Prostate gland (tissue), 2 donors: ENCODE measurements around the gene SLC25A13. TPM values are rescaled to one million over a fixed set of nuclear protein-coding genes. Genes with fewer than 3 reads are reported as not detected.

ENCODE experiments used
- DNase-seq: peaks from one replicate; pipeline ENCODE4 v3.0.0-alpha.2; 2019; ENCODE audit warnings: low spot score
- H3K27ac ChIP-seq, 2 donors: fragments of 200-600 bp; sonication (generic); 2 replicates each; pipeline ENCODE4 v1.5.1; 2017 to 2019
- H3K27me3 ChIP-seq: fragments of 200-600 bp; sonication (generic); replicated peaks from 2 replicates; pipeline ENCODE4 v1.5.1; 2019; ENCODE audit not compliant: insufficient read depth
- H3K36me3 ChIP-seq, 2 donors: fragments of 200-600 bp; sonication (generic); 1 replicate in 1 of 2; 2 replicates in 1 of 2; pipeline versions ENCODE4 v1.5.1 to v1.8.1; 2017 to 2019
- H3K4me1 ChIP-seq: fragments of 200-600 bp; sonication (generic); replicated peaks from 2 replicates; pipeline ENCODE4 v1.5.1; 2019
- H3K4me3 ChIP-seq, 2 donors: fragments of 200-600 bp; sonication (generic); 2 replicates each; pipeline ENCODE4 v1.5.1; 2017 to 2019
- H3K9me3 ChIP-seq: fragments of 200-600 bp; sonication (generic); 2 replicates; pipeline ENCODE4 v1.5.1; 2017
- POLR2A ChIP-seq: fragments of 450-650 bp; IDR thresholded peaks from one replicate; pipeline ENCODE4 v1.6.1; 2016; ENCODE audit warnings: antibody characterized with exemption, mild to moderate bottlenecking
- POLR2AphosphoS5 ChIP-seq: sonication (generic); formaldehyde crosslinking; IDR thresholded peaks from one replicate; pipeline ENCODE4 v1.6.1; 2017; ENCODE audit warnings: antibody characterized with exemption
- WGBS: methylation state at CpG from one replicate; pipeline ENCODE4 v1.1.5; 2018; 5-methylcytosine and 5-hydroxymethylcytosine counted together
- intact Hi-C: fragments of 100-400 bp; cut with DNase I; formaldehyde crosslinking; loops from one replicate; pipeline ENCODE4 v1.14.2; 2022
- total RNA-seq, 2 donors: library from RNA; depleted of rRNA; stranded (reverse); fragments of >200 nt; gene quantifications; one replicate each; pipeline ENCODE4 v1.1.0, GENCODE V29; 2016
- TF ChIP-seq, protein P1 (sequence below), 4 experiments: fragments of 200-600 bp in 2 of 4; fragments of 450-650 bp in 2 of 4; sonication (generic) in 2 of 4; IDR thresholded peaks; 1 replicate in 3 of 4; 2 replicates in 1 of 4; pipeline ENCODE4 v1.5.1; 2016 to 2019; ENCODE audit warnings: antibody characterized with exemption in 4 of 4, mild to moderate bottlenecking in 2 of 4, moderate library complexity in 2 of 4

Gene SLC25A13
- total RNA-seq, 2 donors from 2014 or later, result 14.4 to 41.6 TPM

DNA sequence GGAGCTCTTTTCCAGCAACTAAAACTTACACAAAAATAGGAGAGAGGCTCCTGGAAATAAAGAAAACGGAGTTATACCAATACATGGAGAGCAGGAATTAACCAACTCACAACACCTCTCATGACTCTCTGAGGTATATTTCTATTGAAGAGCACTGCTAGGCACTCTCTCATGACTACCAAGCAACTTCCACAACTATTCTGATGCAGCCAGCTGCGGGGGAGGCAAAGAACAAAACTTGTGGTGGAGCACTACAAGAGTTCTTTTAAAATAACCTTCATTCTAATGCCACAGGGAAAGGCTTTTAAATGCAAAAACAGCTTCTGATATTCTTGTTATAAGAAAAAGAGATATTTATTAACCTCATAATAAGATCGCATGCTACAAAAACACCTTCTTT is 140.7 kb downstream of the SLC25A13 start:
- no peak overlapping the region for H3K27ac ChIP-seq
- TF ChIP-seq POLR2A (no peak), POLR2AphosphoS5 (no peak)
- TF ChIP-seq, protein P1, sequence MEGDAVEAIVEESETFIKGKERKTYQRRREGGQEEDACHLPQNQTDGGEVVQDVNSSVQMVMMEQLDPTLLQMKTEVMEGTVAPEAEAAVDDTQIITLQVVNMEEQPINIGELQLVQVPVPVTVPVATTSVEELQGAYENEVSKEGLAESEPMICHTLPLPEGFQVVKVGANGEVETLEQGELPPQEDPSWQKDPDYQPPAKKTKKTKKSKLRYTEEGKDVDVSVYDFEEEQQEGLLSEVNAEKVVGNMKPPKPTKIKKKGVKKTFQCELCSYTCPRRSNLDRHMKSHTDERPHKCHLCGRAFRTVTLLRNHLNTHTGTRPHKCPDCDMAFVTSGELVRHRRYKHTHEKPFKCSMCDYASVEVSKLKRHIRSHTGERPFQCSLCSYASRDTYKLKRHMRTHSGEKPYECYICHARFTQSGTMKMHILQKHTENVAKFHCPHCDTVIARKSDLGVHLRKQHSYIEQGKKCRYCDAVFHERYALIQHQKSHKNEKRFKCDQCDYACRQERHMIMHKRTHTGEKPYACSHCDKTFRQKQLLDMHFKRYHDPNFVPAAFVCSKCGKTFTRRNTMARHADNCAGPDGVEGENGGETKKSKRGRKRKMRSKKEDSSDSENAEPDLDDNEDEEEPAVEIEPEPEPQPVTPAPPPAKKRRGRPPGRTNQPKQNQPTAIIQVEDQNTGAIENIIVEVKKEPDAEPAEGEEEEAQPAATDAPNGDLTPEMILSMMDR (IDR thresholded peaks at IDR 0.05), result no peak
- H3K36me3 ChIP-seq, result no peaks in the 10 kb centered on the region
- H3K4me1 ChIP-seq, result no peaks in the 10 kb centered on the region
- no peaks in the 10 kb centered on the region for H3K9me3 ChIP-seq
- H3K4me3 ChIP-seq, result no peak overlapping the region
- DNase-seq, result no peak
- intact Hi-C loops, result no loop called here
- no peaks in the 10 kb centered on the region for H3K27me3 ChIP-seq
- 92% methylated on average over 3 of the region's 3 CpGs for WGBS

DNA sequence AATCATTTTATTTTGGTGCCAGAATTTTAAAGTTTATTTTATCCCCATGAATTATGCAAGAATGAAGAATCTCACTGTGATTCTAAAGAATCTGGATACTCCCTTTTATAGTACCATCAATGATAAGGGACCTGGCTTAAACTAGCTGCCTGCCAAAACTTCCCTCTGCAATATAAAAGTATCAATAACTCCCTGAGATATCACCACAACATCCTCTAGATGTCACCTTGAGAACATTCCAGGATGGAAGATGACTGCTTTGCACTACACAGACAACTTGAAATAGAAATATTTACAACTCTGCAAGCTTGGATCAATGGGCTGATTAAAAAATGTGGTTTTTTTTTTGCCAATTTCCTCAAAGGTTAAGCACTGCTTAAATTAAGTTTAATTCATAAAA is 142.1 kb downstream of the SLC25A13 start:
- intact Hi-C loops, result no loop called here
- Histone ChIP-seq H3K27ac (no peak overlapping the region), H3K4me1 (no peaks in the 10 kb centered on the region), H3K27me3 (no peaks in the 10 kb centered on the region), H3K36me3 (peaks cover 0 to 2% of the 10 kb centered on the region in 2 donors), H3K4me3 (no peak overlapping the region), H3K9me3 (no peaks in the 10 kb centered on the region)
- DNase-seq, result no peak
- TF ChIP-seq POLR2AphosphoS5 (no peak), POLR2A (no peak)
- TF ChIP-seq, protein P1 (IDR thresholded peaks at IDR 0.05), result no peak

DNA sequence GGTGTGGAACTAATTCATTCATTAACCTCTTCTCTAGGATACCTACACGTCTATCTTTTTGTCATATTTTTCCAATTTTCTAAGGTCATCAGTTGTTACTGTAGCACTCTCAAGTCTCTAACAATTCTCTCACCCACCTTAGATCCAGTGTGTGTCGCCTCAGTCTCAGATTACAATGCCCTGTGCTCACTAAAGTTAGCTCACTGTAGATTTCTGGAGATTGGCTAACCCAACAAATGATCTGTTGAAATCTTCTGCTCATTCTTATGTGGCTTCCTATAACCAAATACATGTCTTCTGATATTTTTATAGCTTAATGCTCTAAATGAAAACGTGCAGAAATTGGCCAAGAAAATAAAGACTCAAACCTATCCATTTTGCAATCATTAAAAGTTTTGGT is 142.6 kb downstream of the SLC25A13 start:
- no peaks in the 10 kb centered on the region for H3K27me3 ChIP-seq
- intact Hi-C loops, result no loop called here
- no peak for DNase-seq
- H3K9me3 ChIP-seq, result no peaks in the 10 kb centered on the region
- H3K27ac ChIP-seq, result no peak overlapping the region
- no peak overlapping the region for H3K4me3 ChIP-seq
- WGBS, result 77% methylated on average over 3 of the region's 3 CpGs
- H3K4me1 ChIP-seq, result no peaks in the 10 kb centered on the region
- peaks cover 0 to 2% of the 10 kb centered on the region in 2 donors for H3K36me3 ChIP-seq
- TF ChIP-seq POLR2A, result no peak

DNA sequence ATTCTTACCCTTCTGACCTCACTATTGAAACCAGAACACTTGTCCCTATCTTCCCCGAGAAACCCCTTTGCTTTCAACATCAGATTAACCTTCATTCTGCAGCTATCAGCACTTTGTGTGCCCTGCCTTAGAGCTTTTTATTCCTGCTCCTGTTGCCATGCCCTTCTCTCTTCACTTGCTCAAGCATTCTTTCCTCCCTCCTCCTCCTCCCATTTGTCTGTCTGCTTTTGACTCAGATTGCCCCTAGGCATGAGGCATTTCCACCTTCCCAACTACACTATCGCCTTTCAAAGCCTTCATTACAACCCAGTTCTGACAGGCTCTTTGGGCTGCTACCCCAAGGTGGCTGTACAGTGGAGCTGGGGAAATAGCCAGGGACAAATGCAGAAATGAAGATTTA is 143.3 kb downstream of the SLC25A13 start:
- TF ChIP-seq, protein P1 (IDR thresholded peaks at IDR 0.05), result no peak
- TF ChIP-seq POLR2AphosphoS5, result no peak
- no peak for TF ChIP-seq POLR2A
- H3K27ac ChIP-seq, result no peak overlapping the region
- intact Hi-C loops, result no loop called here
- H3K4me3 ChIP-seq, result no peak overlapping the region
- no peaks in the 10 kb centered on the region for H3K27me3 ChIP-seq
- no peaks in the 10 kb centered on the region for H3K9me3 ChIP-seq
- H3K4me1 ChIP-seq, result no peaks in the 10 kb centered on the region
- peaks cover 0 to 2% of the 10 kb centered on the region in 2 donors for H3K36me3 ChIP-seq
- DNase-seq, result no peak
- 82% methylated on average over 2 of the region's 2 CpGs for WGBS

DNA sequence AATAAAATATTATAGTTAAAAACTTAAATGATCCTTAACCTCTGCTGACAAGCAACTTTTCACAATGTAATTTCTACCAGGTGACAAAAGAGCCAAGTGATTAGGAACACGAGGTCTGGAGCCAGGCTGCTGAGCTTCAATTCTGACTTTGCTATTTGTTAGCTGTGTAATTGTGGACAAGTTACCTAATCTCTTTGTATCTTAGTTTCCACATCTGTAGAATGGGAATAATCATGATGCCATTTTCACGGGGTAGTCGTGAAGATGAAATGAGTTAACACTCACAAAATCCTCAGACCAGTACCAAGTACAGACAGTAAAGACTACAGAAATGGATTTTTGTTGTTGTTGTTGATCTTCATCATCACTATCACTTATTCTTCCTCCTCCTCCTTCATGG is 144.5 kb downstream of the SLC25A13 start:
- peaks cover 0 to 2% of the 10 kb centered on the region in 2 donors for H3K36me3 ChIP-seq
- no peak for DNase-seq
- WGBS, result 96% methylated on average over 3 of the region's 3 CpGs
- no peak overlapping the region for H3K27ac ChIP-seq
- H3K9me3 ChIP-seq, result no peaks in the 10 kb centered on the region
- H3K27me3 ChIP-seq, result no peaks in the 10 kb centered on the region
- TF ChIP-seq, protein P1 (IDR thresholded peaks at IDR 0.05), result no peak
- no peak for TF ChIP-seq POLR2AphosphoS5
- TF ChIP-seq POLR2A, result no peak
- no peaks in the 10 kb centered on the region for H3K4me1 ChIP-seq
- intact Hi-C loops, result no loop called here
- H3K4me3 ChIP-seq, result no peak overlapping the region
